ENCODE results near the gene TBC1D10B. TPM values are rescaled to one million over a fixed set of nuclear protein-coding genes. Genes with fewer than 3 reads are reported as not detected.

Gene TBC1D10B, protein sequence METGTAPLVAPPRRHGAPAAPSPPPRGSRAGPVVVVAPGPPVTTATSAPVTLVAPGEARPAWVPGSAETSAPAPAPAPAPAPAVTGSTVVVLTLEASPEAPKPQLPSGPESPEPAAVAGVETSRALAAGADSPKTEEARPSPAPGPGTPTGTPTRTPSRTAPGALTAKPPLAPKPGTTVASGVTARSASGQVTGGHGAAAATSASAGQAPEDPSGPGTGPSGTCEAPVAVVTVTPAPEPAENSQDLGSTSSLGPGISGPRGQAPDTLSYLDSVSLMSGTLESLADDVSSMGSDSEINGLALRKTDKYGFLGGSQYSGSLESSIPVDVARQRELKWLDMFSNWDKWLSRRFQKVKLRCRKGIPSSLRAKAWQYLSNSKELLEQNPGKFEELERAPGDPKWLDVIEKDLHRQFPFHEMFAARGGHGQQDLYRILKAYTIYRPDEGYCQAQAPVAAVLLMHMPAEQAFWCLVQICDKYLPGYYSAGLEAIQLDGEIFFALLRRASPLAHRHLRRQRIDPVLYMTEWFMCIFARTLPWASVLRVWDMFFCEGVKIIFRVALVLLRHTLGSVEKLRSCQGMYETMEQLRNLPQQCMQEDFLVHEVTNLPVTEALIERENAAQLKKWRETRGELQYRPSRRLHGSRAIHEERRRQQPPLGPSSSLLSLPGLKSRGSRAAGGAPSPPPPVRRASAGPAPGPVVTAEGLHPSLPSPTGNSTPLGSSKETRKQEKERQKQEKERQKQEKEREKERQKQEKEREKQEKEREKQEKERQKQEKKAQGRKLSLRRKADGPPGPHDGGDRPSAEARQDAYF
- 33.7 and 44.6 TPM in 2 replicates for total RNA-seq

DNA sequence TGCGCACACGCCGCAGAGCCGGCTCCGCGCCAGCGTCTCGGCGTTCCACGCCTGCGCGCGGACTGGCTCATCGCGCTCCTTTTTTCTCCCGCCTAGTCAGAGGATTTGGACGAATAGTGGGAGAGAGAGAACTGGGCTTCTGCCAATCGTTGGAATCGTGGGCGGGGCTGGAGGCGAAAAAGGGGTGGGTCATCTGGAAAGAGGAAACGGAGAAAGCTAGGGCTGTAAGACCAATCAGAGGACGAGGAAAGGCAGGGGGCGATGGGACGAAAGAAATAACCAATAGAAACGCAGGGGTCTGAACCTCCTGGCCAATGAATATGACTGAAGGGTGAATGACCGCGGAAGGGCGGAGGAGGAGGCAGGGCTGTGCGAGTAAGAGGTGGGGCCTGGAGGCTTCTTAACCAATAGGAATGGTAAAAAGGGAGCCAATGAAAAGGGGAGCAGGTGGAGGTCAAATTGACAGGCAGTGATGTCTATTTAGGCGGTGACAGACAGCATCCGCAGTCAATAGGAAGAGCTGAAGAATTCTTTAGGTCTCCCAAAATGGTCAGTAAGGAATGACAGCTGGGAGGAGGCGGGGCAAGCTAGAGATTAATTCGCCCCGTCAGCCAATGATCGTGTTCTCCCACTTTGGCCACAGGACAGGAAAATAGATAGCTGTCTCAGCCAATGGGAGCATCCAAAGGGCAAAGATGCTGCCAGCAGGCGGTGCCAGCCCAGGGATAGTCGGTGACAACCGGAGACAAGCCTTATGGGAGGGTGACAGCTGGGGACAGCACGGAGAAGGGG lies at the start of gene TBC1D10B:
TSS of gene TBC1D10B (minus strand) at position 39 of the 792 bp plus-strand sequence. CDS start 311 bp downstream, outside the sequence.

DNA sequence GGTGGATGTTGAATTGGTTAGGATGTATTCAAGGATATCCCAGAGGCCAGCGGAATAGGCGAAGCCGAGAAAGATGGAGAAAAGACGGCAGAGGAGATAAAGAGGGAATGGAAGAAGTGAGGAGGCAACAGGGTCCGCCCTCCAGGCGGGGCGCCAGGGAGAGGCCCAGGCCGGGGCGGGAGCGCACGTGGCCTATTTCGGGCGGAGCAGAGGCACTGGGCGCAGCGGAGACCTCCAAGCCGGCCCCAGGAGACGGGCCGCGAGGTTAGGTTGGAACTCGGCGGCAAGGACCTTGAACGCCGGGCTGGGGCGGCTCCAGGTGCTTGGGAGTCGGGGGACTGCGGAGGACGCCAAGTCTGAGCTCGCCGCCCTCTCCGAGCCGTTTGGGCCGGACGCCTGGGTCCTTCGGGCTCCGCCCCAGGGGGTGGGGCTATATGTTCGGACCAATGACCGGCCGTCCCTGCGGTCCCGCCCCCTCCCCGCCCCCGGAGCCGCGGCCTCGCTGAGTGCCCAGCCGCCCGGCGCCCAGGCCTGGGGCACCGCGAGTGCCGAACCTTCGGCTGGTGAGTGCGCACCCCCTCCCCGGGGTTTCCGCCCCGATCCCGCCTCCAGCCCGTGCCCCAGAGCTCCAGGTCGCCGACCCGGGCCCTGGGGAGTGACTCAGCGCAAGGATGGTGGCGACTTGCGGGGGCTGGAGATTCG lies 37.0 kb upstream of the TBC1D10B start, which contains the start of gene ZNF771:
TSS of gene ZNF771 (plus strand) at position 505 of the 702 bp plus-strand sequence. CDS start 448 bp downstream, outside the sequence.

GRCh38 chr16:30395155-30395991 lies 25.1 kb upstream of the TBC1D10B start, which contains the start of gene ZNF48:
Gene ZNF48 (plus strand): TSS chr16:30395420. CDS start chr16:30395795, 375 bp downstream.

GRCh38 chr16:30382111-30382881 lies 12.0 kb upstream of the TBC1D10B start, which contains the start of gene SEPTIN1:
Gene SEPTIN1 (minus strand): TSS chr16:30382561. CDS start chr16:30382542, 19 bp downstream.

GRCh38 chr16:30374538-30374937 lies 4.2 kb upstream of the TBC1D10B start, which contains the start of gene MYL11:
Gene MYL11 (plus strand): TSS chr16:30374802. CDS start chr16:30374858, 56 bp downstream.

DNA sequence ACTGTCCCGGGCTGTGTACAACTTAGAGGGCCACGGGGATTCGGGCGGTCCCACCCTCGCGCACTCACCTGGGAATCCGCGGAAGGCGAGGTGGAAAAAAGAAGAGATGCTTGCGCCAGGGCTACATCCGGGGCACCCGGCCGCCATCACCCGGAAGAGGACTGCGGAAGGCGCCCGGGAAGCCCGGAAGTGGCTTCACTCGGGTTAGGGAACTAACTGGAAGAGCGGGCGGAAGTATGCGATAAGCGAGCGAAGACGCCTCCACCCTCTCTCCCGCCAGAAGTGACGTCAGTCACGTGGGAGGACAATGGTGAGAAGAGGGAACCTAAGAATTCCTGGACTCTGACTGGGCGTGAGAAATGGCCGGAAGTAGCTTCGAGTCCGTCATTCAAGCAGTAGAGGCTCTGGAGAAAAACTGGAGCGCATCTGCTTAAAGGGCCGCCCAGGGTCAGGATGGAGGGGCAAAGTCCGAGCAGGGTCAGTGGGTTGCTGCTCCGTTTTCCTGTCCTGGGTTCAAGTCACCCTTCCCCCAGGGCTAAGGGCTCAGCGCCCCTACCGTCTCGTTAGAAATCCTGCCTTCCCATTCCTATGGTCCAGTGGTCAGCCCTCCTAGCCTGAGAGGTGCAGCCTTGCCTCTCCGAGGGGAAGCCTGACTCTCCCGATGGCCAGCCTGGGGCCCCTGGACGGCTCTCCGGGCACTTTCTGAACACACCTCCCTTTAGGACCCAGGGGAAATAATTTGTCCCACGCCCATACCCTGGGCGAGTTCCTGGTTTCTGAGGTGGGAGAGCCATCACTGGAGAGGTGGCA lies 14.9 kb downstream of the TBC1D10B start, which contains the start of gene CD2BP2:
TSS of gene CD2BP2 (minus strand) at position 165 of the 810 bp plus-strand sequence. CDS start 627 bp downstream, outside the sequence.

Other genes starting within 250 kb of the TBC1D10B start
- gene MAPK3, start 247.3 kb downstream of the TBC1D10B start, total RNA-seq = 63.0 and 70.9 TPM in 2 replicates
- 0.43 and 4.2 TPM in 2 replicates for gene CORO1A, start 186.9 kb downstream of the TBC1D10B start, total RNA-seq
- 28.4 and 117 TPM in 2 replicates for gene BOLA2B, start 176.8 kb downstream of the TBC1D10B start, total RNA-seq
- 24.3 and 26.1 TPM in 2 replicates for gene SLX1A, start 176.6 kb downstream of the TBC1D10B start, total RNA-seq
- 2.6 and 7.0 TPM in 2 replicates for gene SULT1A3, start 171.2 kb downstream of the TBC1D10B start, total RNA-seq
- 0.26 and 1.9 TPM in 2 replicates for gene NPIPB13, start 122.0 kb downstream of the TBC1D10B start, total RNA-seq
- 34.2 and 44.1 TPM in 2 replicates for gene CD2BP2, start 15.2 kb downstream of the TBC1D10B start, total RNA-seq
- 48.3 TPM in 1 of 2 replicates, not detected in the other for gene MYL11, start 4.3 kb upstream of the TBC1D10B start, total RNA-seq
- gene SEPTIN1, start 12.1 kb upstream of the TBC1D10B start, total RNA-seq = 0.51 TPM in 1 of 2 replicates, not detected in the other
- gene ZNF48, start 24.9 kb upstream of the TBC1D10B start, total RNA-seq = 3.7 and 3.9 TPM in 2 replicates
- gene ZNF771, start 37.1 kb upstream of the TBC1D10B start, total RNA-seq = 31.0 and 34.2 TPM in 2 replicates
- gene DCTPP1, start 59.5 kb upstream of the TBC1D10B start, total RNA-seq = 24.3 and 31.5 TPM in 2 replicates
- gene SEPHS2, start 75.4 kb upstream of the TBC1D10B start, total RNA-seq = 26.9 and 29.8 TPM in 2 replicates
- not detected in 2 replicates for gene ITGAL, start 102.2 kb upstream of the TBC1D10B start, total RNA-seq
- 30.6 and 33.6 TPM in 2 replicates for gene ZNF768, start 156.1 kb upstream of the TBC1D10B start, total RNA-seq
- 9.9 and 11.9 TPM in 2 replicates for gene ZNF747, start 164.4 kb upstream of the TBC1D10B start, total RNA-seq
- 9.0 and 9.4 TPM in 2 replicates for gene ZNF764, start 187.9 kb upstream of the TBC1D10B start, total RNA-seq
- gene ZNF688, start 201.2 kb upstream of the TBC1D10B start, total RNA-seq = 9.9 and 11.5 TPM in 2 replicates
- gene ZNF785, start 215.2 kb upstream of the TBC1D10B start, total RNA-seq = 4.8 and 6.6 TPM in 2 replicates
- gene ZNF689, start 239.9 kb upstream of the TBC1D10B start, total RNA-seq = 5.6 and 7.4 TPM in 2 replicates

Data from pericardium fibroblast (primary cell).